Activated CD4-positive, CD25-positive, alpha-beta regulatory T cell treated with anti-CD3 and anti-CD28 coated beads, Interleukin-2, amount 50 U/mL, for 16 hours (primary cell): Measurements from ENCODE around the gene BLTP1.
"Not testable (repeated sequence)": the region's sequence is repeated elsewhere in the genome, so short reads cannot be mapped to it uniquely, and the experiment has no call there.

Experiments
- DNase-seq: peaks from one replicate; pipeline ENCODE4 v3.0.0-alpha.2; 2020; ENCODE audit warnings: low read depth, low spot score

Gene BLTP1

DNA sequence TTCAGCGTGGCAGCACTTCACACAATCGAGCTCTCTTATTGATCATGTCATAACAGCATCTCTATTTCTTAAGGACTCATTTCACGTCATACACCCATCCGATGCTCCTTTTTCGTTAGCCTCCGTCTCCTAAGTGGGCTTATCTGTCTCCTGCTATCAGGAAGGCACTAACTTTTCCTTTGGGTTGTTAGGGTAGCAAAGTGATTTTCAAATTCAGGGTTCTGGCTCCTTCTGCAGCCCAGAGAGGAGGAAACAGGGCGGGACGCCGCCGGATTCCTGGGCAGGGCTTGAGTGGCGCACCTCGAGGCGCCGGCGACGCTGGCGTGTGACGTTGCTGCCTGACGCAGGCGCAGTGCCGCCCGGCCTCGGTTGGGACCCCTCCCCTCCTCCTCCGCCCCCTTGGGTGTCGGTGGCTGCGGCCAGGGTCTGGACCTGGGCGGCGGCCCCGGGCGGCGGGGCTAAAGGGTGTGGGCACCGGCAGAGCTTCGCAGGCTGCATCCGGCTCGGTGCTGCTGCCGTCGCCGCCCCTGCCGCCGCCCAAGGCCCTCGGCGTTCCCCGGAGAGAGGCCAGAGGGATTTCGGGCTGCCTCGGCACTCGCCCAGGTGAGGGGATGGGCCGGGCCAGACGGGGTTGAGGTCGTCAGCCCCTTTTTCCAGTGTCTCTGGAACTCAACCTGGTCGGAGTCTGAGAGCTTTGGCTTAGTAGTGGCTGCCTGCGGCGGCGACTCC, at the start of gene BLTP1:
TSS of gene BLTP1 (plus strand) at position 350 of the 729 bp plus-strand sequence. CDS start 18,317 bp downstream, outside the sequence.
- peak; percentile 73 for DNase-seq

DNA sequence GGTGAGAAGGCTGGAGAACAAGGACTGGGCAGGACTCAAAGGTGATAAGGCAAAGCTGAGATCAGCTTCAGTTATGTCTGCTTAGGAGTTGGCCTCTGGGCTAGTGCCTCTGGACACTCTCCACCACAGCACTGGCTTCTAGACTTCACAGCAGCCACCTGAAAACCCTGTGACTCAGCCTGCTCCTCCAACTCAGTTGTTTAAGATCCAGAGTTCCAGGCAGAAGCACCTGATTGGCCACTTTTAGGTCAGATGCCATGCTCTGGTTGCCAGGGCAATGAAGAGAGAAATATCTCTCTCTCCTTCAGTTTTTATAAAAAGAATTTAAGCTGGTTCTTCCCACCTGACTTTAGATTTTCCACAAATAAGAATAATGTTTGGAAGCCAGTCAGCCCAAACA, 47.9 kb upstream of the BLTP1 start:
- DNase-seq = no peak

DNA sequence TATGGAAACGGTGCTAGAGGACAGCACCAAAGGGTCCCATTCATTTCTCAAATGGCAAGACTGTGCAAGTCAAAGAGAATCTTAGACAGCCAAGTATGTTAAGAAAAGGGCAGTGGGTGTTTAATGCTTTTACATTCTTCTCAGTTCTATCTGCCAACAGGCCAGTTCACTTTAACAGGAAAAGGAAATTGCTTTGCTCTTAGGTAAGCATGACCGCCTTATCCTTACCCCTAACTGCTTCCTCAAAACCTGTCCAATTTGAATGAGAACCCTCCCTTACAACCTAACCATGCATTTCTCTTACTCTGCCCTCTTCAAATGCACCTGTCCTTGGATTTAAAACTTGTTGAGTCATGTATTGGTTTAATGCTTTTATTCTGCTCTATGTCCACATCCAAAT, 44.5 kb upstream of the BLTP1 start:
- DNase-seq = no peak

GRCh38 chr4:122110304-122110703, 41.8 kb upstream of the BLTP1 start:
- not testable (repeated sequence) for DNase-seq

- DNase-seq = no peak
Measured at GRCh38 chr4:122117743-122118142, 34.4 kb upstream of the BLTP1 start.

DNA sequence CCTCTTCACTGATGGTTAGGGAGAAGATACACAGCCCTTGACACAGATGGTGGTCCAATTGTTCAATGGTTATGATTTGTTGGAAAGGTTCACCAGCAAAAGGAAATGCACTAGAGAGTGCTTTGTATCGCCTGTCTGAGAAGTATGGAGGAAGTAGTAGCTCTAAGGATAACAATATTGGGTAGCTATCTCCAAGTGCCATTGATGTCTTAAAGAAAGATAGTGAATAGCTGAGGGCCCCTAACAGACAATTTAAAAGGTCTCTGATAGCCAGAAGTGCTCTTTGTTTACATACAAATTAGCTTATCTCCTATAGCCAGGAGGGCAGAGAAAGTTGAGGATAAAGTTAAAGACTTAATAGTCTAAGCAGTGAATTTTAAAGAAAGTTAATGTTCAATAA, 33.9 kb upstream of the BLTP1 start:
- no peak for DNase-seq

GRCh38 chr4:122119739-122120138, 32.4 kb upstream of the BLTP1 start:
- no peak for DNase-seq

GRCh38 chr4:122121593-122121992, 30.5 kb upstream of the BLTP1 start:
- DNase-seq = no peak

- no peak for DNase-seq
Measured at GRCh38 chr4:122122083-122122482, 30.0 kb upstream of the BLTP1 start.

DNA sequence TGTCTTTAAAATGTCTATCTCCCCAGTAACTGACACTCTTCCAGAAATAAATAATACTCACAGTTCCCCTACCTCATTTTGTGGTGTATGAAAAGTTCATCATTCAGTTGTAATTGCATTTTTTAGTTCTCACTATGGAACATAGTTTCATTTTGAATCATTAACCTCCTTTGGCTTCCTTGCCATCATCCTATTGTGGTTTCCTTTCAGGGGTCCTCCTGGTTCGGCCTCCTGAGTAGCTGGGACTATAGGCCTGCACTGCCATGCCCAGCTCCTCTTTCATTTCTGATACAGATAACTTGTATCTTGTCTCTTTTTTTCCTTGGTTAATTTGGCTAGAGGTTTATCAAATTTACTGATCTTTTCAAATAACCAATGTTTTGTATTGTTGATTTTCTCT, 23.1 kb upstream of the BLTP1 start:
- no peak for DNase-seq

DNA sequence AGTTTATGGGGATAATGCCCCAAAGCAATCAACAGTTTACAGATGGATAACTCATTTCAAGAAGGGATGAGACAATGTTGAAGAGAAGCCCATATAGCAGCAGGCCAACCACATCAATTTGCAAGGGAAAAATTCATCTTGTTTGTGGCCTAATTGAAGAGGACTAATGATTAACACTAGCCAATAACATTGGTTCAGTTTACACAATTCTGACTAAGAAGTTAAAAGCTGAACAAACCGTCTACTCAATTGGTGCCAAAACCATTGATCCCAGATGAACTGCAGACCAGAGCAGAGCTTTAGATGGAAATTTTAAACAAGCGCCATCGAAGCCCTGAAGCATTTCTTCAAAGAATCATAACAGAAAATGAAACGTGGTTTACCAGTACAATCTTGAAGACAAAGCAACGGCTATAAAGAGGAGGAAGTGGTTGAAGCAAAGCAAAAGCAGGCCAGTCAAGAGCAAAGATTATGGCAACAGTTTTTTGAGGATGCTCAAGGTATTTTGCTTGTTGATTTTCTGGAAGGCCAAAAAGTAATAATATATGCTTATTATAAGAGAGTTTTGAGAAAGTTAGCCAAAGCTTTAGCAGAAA, 20.5 kb upstream of the BLTP1 start:
- no peak for DNase-seq

DNA sequence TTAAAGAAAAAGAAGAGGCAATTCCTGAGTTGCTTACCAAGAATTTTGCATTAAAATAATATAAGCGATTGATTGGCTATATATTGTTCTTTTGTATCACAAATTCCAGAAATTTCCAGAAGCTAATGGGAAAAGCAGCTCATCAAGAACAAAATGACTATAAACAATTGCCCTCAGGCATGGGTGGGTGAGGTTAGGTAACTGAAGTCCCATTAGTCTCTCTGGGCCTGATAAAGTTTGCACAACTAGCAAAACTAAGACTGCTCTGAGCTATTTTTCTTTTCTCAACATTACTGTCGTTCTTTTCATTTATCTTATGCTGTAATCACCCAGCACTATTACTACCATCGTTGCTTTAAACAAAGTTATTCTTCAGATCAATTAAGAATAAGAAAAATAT, 19.2 kb upstream of the BLTP1 start:
- DNase-seq = no peak

GRCh38 chr4:122139139-122139538, 13.0 kb upstream of the BLTP1 start:
- DNase-seq = no peak

- DNase-seq = no peak
Measured at GRCh38 chr4:122140834-122141233, 11.3 kb upstream of the BLTP1 start.

DNA sequence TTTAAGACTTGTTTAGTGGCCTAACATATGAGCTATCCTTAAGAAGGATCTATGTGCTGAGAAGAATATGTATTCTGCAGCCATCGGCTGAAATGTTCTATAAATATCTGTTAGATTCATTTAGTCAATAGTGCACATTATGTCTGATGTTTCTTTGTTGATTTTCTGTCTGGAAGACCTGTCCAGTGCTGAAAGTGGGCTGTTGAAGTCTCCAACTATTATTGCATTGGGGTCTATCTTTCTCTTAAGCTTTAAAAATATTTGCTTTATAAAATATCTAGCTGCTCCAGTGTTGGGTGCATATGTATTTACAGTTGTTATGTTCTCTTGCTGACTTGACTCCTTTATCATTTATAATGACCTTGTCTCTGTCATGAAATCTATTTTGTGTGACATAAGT, 9.4 kb upstream of the BLTP1 start:
- DNase-seq = no peak

DNA sequence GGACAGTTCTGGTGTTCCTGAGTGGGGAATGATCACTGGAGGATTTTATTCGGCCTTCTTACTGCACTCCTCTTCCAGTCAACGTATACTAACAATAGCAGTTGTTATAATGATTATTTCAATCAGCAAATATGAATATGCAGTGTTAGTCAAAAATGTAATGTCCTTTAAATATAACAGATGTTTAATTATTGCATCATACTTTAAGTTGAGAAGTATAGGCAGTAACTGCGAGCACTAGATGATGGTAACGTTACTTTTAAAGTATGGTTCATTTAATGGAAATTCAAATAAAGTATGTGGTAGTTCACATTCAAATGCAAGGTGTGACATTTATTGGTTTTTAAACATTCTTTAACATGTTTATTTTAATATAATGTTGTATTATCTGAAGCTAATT, 5.5 kb upstream of the BLTP1 start:
- no peak for DNase-seq

GRCh38 chr4:122150931-122151330, 1.2 kb upstream of the BLTP1 start:
- DNase-seq = no peak

GRCh38 chr4:122152711-122153226, 638 bp downstream of the BLTP1 start:
- no peak for DNase-seq

GRCh38 chr4:122156819-122157218, 4.7 kb downstream of the BLTP1 start:
- DNase-seq = no peak

- DNase-seq = no peak
Measured at GRCh38 chr4:122163301-122163700, 11.2 kb downstream of the BLTP1 start.

DNA sequence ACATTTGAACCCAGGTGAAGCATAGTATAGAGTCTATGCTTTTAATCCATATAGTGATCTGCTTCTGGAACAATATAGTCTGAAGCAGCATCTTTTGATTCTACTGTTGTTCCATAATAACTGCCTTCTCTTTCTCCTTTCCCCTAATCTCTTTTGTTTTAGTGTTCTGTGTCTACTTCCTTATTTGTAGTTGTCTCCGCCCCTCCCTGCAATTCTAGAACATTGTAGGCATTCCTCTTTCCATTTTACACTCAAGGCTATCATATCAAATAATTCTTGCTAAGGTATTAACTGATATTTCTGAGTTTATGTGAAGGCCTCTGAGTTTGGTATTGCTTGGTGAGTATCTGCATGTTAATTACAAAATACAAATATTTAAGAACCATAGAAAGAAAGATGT, 11.6 kb downstream of the BLTP1 start:
- no peak for DNase-seq

GRCh38 chr4:122167369-122167768, 15.2 kb downstream of the BLTP1 start:
- DNase-seq = no peak

DNA sequence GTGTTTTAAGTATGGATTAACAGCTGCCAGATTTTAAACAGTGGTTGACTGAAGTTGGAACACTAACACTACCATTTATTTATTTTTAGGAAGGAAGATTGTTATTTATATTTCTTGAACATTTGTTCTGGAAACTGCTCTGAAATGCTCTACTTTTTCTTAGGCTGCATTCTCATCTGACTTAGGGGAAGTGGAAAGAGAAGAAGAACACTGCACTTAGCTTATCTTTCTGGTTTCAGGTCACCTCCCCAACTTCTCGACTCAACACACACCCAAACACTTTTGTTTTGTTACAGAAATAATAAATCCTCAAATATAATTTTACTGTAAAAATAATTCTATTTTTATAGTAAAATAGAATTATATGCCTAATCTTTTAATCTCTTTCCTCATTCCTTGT, 18.6 kb downstream of the BLTP1 start:
- DNase-seq = no peak
